ENCODE measurements around the gene NAPSA. TPM values are rescaled to one million over a fixed set of nuclear protein-coding genes. Genes with fewer than 3 reads are reported as not detected.
A peak's percentile ranks its signal among the peaks of the same experiment; 100 is the strongest.

The NAPSA gene
- total and polyA plus RNA-seq, 9 of the 15 experiments (the other 6 are each of a cell fraction or from before 2014, with no cell fraction given): 0.25 to 1.9 (median 0.69) TPM

DNA sequence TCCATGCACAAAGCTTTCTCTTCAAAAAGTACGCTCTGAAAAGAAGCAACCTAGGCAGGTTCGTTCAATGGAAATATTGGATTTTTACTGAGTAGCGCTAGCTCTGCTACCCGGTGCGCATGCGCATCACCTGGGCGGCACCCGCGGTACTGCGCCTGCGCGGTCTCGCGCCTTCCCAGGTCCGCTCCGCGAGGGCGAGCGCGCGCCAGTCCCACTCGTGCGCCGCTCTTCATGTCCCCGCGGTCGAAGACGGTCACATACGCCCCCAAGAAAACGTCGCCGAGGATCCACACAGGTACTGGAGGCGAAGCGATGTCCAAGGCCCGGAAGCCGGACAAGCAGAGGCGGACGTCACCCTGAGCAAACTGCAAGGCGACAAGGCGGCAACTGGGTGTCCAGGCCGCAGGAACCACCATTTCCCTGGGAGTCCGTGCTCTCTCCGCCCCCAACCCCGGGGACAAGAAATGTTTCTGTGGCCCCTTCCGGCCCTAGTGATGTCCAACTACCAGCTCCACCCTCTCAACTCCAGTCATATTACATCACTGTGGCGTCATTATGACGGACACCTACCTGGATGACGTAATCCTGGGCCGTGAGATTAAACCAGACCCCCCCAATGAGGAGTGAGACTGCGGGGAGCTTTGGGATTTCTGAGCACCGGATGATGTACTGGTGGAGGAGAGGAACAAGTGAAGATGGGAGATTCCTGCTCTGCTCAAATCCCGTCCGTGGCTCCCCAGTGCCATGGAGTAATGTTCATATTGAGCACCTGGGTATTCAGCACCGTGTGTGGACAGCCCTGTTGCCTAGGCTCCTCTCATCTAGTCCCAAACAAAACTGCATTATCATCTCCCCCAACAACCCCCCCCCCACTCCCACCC, 31.5 kb downstream of the NAPSA start (continued):
- TF ChIP-seq, protein P1, sequence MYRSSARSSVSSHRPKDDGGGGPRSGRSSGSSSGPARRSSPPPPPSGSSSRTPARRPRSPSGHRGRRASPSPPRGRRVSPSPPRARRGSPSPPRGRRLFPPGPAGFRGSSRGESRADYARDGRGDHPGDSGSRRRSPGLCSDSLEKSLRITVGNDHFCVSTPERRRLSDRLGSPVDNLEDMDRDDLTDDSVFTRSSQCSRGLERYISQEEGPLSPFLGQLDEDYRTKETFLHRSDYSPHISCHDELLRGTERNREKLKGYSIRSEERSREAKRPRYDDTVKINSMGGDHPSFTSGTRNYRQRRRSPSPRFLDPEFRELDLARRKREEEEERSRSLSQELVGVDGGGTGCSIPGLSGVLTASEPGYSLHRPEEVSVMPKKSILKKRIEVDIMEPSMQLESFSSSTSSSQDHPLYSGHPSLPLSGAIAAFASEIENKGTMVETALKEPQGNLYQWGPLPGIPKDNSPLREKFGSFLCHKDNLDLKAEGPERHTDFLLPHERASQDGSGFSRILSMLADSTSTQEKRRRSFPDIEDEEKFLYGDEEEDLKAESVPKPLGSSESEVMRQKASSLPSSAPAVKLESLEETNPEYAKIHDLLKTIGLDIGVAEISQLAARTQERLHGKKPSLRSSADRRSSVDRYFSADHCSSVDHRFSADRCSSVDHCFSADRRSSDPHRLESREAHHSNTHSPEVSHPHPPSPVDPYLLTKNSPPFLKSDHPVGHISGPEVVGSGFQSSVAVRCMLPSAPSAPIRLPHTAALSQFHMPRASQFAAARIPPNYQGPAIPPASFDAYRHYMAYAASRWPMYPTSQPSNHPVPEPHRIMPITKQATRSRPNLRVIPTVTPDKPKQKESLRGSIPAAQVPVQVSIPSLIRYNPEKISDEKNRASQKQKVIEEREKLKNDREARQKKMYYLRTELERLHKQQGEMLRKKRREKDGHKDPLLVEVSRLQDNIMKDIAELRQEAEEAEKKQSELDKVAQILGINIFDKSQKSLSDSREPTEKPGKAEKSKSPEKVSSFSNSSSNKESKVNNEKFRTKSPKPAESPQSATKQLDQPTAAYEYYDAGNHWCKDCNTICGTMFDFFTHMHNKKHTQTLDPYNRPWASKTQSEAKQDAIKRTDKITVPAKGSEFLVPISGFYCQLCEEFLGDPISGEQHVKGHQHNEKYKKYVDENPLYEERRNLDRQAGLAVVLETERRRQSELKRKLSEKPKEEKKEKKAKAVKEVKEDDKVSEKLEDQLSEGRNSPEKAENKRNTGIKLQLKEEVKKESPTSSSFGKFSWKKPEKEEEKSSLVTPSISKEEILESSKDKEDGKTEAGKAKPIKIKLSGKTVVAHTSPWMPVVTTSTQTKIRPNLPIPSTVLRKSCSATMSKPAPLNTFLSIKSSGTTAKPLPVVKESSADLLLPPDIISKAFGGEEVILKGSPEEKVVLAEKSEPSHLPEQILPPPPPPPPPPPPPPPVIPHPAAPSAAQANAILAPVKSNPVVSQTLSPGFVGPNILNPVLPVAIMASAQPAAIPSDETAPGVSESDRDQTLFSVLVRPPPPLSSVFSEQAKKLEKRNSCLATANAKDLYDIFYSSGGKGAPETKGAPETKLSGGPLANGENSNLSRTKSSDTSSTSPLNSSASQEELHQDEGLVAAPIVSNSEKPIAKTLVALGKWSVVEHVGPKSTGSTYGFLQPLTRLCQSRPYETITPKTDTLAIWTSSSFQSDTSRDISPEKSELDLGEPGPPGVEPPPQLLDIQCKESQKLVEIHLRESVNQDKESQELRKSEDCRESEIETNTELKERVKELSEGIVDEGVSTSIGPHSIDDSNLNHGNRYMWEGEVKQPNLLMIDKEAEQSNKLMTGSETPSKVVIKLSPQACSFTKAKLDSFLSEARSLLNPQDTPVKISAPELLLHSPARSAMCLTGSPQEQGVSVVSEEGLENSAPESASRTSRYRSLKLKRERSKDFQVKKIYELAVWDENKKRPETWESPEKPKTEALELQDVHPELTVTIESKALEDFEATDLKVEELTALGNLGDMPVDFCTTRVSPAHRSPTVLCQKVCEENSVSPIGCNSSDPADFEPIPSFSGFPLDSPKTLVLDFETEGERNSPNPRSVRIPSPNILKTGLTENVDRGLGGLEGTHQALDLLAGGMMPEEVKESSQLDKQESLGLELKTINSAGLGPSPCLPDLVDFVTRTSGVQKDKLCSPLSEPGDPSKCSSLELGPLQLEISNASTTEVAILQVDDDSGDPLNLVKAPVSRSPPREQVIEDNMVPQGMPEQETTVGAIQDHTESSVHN (IDR thresholded peaks at IDR 0.05; ENCODE audit: borderline replicate concordance in 1 of 2, low read depth in 1 of 2): peak in 1 of 2 experiments; percentile 71; a peak in 1 of 4 replicates
- TF ChIP-seq, protein P2, sequence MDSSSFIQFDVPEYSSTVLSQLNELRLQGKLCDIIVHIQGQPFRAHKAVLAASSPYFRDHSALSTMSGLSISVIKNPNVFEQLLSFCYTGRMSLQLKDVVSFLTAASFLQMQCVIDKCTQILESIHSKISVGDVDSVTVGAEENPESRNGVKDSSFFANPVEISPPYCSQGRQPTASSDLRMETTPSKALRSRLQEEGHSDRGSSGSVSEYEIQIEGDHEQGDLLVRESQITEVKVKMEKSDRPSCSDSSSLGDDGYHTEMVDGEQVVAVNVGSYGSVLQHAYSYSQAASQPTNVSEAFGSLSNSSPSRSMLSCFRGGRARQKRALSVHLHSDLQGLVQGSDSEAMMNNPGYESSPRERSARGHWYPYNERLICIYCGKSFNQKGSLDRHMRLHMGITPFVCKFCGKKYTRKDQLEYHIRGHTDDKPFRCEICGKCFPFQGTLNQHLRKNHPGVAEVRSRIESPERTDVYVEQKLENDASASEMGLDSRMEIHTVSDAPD (CRISPR knock-in tag; IDR thresholded peaks at IDR 0.05): no peak
- TF ChIP-seq HMBOX1 (IDR thresholded peaks at IDR 0.05) (no peak), PBX2 (CRISPR knock-in tag; IDR thresholded peaks at IDR 0.05; ENCODE audit: low read depth) (no peak), PBX2 (tag; conservative IDR thresholded peaks at IDR 0.05; ENCODE audit: low read depth) (peak; percentile 65), CEBPG (CRISPR knock-in tag; IDR thresholded peaks at IDR 0.05) (peak; percentile 91), CEBPG (tag; conservative IDR thresholded peaks at IDR 0.05 in 1 of 2, IDR thresholded peaks at IDR 0.05 in 1 of 2) (peak; percentile 95 to 98), MNT (conservative IDR thresholded peaks at IDR 0.05) (peak in 1 of 2 experiments; percentile 44; a peak in 1 of 4 replicates), POLR2G (IDR thresholded peaks at IDR 0.05; ENCODE audit: low read depth, low read length) (peak; percentile 96)

All from K562 (cell line).